Stimulated activated CD8-positive, alpha-beta memory T cell treated with anti-CD3 and anti-CD28 coated beads, Interleukin-2, amount 100 ng/mL, for 1 hour (primary cell): ENCODE measurements around the gene OR5B21.

Experiments used
- DNase-seq, 2 donors: peaks; one replicate each; pipeline ENCODE4 v3.0.0-alpha.2; 2020; ENCODE audit warnings: low read depth in 2 of 2

Gene OR5B21

GRCh38 chr11:58508005-58508404, at the start of gene OR5B21:
Gene OR5B21 (minus strand): TSS chr11:58508105. CDS start chr11:58508105, 0 bp downstream.
- no peak for DNase-seq

- no peak for DNase-seq
These were observed 41.7 kb upstream of the OR5B21 start for GRCh38 chr11:58549644-58550043.

- no peak for DNase-seq
These were observed 38.9 kb upstream of the OR5B21 start for GRCh38 chr11:58546841-58547240.

GRCh38 chr11:58531865-58532341, 24.0 kb upstream of the OR5B21 start:
- DNase-seq: no peak

- peak in 1 of 2 donors; percentile 14 for DNase-seq
These were observed 22.3 kb upstream of the OR5B21 start for GRCh38 chr11:58530236-58530635.

- DNase-seq: no peak
These were observed 19.5 kb upstream of the OR5B21 start for GRCh38 chr11:58527429-58527828.

- no peak for DNase-seq
These were observed 18.8 kb upstream of the OR5B21 start for GRCh38 chr11:58526721-58527120.

- no peak for DNase-seq
These were observed 17.2 kb upstream of the OR5B21 start for GRCh38 chr11:58525037-58525614.

GRCh38 chr11:58524232-58525036, 16.5 kb upstream of the OR5B21 start:
- DNase-seq: peak in 1 of 2 donors; percentile 19

- no peak for DNase-seq
These were observed 6.0 kb upstream of the OR5B21 start for GRCh38 chr11:58513747-58514367.

- no peak for DNase-seq
These were observed 3.7 kb upstream of the OR5B21 start for GRCh38 chr11:58511636-58512035.

- DNase-seq: no peak
These were observed 1.8 kb upstream of the OR5B21 start for GRCh38 chr11:58509748-58510147.

GRCh38 chr11:58508814-58509213, 909 bp upstream of the OR5B21 start:
- DNase-seq: no peak

- DNase-seq: no peak
These were observed 550 bp downstream of the OR5B21 start for GRCh38 chr11:58507355-58507754.

- no peak for DNase-seq
These were observed 970 bp downstream of the OR5B21 start for GRCh38 chr11:58506935-58507334.

- no peak for DNase-seq
These were observed 2.1 kb downstream of the OR5B21 start for GRCh38 chr11:58505849-58506248.

GRCh38 chr11:58504232-58504631, 3.7 kb downstream of the OR5B21 start:
- DNase-seq: no peak

- DNase-seq: no peak
These were observed 4.5 kb downstream of the OR5B21 start for GRCh38 chr11:58503361-58503856.

GRCh38 chr11:58502004-58502403, 5.9 kb downstream of the OR5B21 start:
- DNase-seq: no peak

- DNase-seq: peak in 1 of 2 donors; percentile 0
These were observed 9.4 kb downstream of the OR5B21 start for GRCh38 chr11:58498464-58498863.

GRCh38 chr11:58497951-58498350, 10.0 kb downstream of the OR5B21 start:
- DNase-seq: no peak

- no peak for DNase-seq
These were observed 12.0 kb downstream of the OR5B21 start for GRCh38 chr11:58495906-58496305.

- no peak for DNase-seq
These were observed 13.8 kb downstream of the OR5B21 start for GRCh38 chr11:58494101-58494500.
